GM23248 (cell line): ENCODE data around the gene HNRNPUL2. TPM values are rescaled to one million over a fixed set of nuclear protein-coding genes. Genes with fewer than 3 reads are reported as not detected.
A peak's percentile ranks its signal among the peaks of the same experiment; 100 is the strongest.

Experiments
- DNase-seq: peaks from one replicate; pipeline ENCODE4 v3.0.0-alpha.2; 2015
- H2AFZ ChIP-seq: fragments of 200-600 bp; sonication (generic); 2 replicates; pipeline ENCODE4 v1.6.1; 2016; ENCODE audit warnings: antibody characterized with exemption
- H3F3A ChIP-seq: fragments of 200-600 bp; sonication (generic); 2 replicates; pipeline ENCODE4 v1.6.1; 2016; ENCODE audit warnings: mild to moderate bottlenecking, antibody characterized with exemption, mixed run types; ENCODE audit not compliant: insufficient read depth
- H3K27ac ChIP-seq: fragments of 200-600 bp; sonication (generic); 2 replicates; pipeline ENCODE4 v1.5.1; 2016; ENCODE audit warnings: mild to moderate bottlenecking
- H3K27me3 ChIP-seq: fragments of 200-600 bp; sonication (generic); replicated peaks from 2 replicates; pipeline ENCODE4 v1.6.1; 2016; ENCODE audit warnings: mild to moderate bottlenecking; ENCODE audit not compliant: insufficient read depth
- H3K36me3 ChIP-seq: fragments of 200-600 bp; sonication (generic); 2 replicates; pipeline ENCODE4 v1.6.1; 2016; ENCODE audit warnings: low read depth, mild to moderate bottlenecking
- H3K4me1 ChIP-seq: fragments of 200-600 bp; sonication (generic); 2 replicates; pipeline ENCODE4 v1.6.1; 2016; ENCODE audit warnings: mild to moderate bottlenecking; ENCODE audit not compliant: insufficient read depth
- H3K4me2 ChIP-seq: fragments of 200-600 bp; sonication (generic); one replicate; pipeline ENCODE4 v1.6.1; 2016; ENCODE audit warnings: mild to moderate bottlenecking; ENCODE audit not compliant: unreplicated experiment
- H3K4me3 ChIP-seq: fragments of 200-600 bp; sonication (generic); 2 replicates; pipeline ENCODE4 v1.5.1; 2016; ENCODE audit warnings: mild to moderate bottlenecking
- H3K79me2 ChIP-seq: fragments of 200-600 bp; sonication (generic); 2 replicates; pipeline ENCODE4 v1.6.1; 2016; ENCODE audit warnings: mild to moderate bottlenecking; ENCODE audit not compliant: insufficient read depth
- H3K9ac ChIP-seq: fragments of 200-600 bp; sonication (generic); 2 replicates; pipeline ENCODE4 v1.6.1; 2016; ENCODE audit warnings: mild to moderate bottlenecking
- H3K9me2 ChIP-seq: fragments of 200-600 bp; sonication (generic); 2 replicates; pipeline ENCODE4 v1.6.1; 2016; ENCODE audit warnings: mixed run types, mild to moderate bottlenecking, moderate library complexity; ENCODE audit not compliant: insufficient read depth
- H3K9me3 ChIP-seq: fragments of 200-600 bp; sonication (generic); one replicate; pipeline ENCODE4 v1.6.1; 2017; ENCODE audit warnings: low read depth
- H4K20me1 ChIP-seq: fragments of 200-600 bp; sonication (generic); 2 replicates; pipeline ENCODE4 v1.6.0; 2016; ENCODE audit not compliant: insufficient read depth
- EZH2 ChIP-seq: fragments of 200-600 bp; sonication (generic); IDR thresholded peaks from 2 replicates; pipeline ENCODE4 v1.6.1; 2018; ENCODE audit warnings: antibody characterized with exemption, mild to moderate bottlenecking; ENCODE audit not compliant: insufficient read depth, poor library complexity, severe bottlenecking
- EZH2phosphoT487 ChIP-seq: fragments of 200-600 bp; sonication (generic); IDR thresholded peaks from 2 replicates; pipeline ENCODE4 v1.6.1; 2018; ENCODE audit warnings: antibody characterized with exemption, moderate library complexity, mild to moderate bottlenecking, low read depth; ENCODE audit not compliant: insufficient read depth
- WGBS, 2 experiments: methylation state at CpG; one replicate each; pipeline ENCODE4 v1.1.6; 2015 to 2017; ENCODE audit warnings: low lambda C conversion rate in 2 of 2, low coverage in 1 of 2; ENCODE audit errors: missing lambda C conversion rate in 2 of 2; 5-methylcytosine and 5-hydroxymethylcytosine counted together
- in situ Hi-C: fragments of 300-500 bp; cut with MboI; formaldehyde crosslinking; loops from 2 replicates; pipeline ENCODE4 v1.15.0; 2020
- polyA plus RNA-seq: library from polyadenylated mRNA; unstranded; fragments of >200 nt; fragmentation: Nextera tagmentation; extraction: Ambion mirVana; gene quantifications from 2 replicates; pipeline ENCODE4 v1.2.1, GENCODE V29; 2016
- total RNA-seq: library from RNA; depleted of rRNA; stranded (reverse); fragments of >200 nt; shearing (Covaris generic); gene quantifications from 2 replicates; pipeline ENCODE4 v1.2.3, GENCODE V29; 2014

The HNRNPUL2 gene
- total and polyA plus RNA-seq, 2 experiments from 2014 or later = 3.1 to 5.0 TPM

- no peaks in the 10 kb centered on the region for H4K20me1 ChIP-seq
- no peak for DNase-seq
- H3K9me3 ChIP-seq = no peaks in the 10 kb centered on the region
- 68 to 70% methylated on average over 2 of the region's 2 CpGs for WGBS, 2 experiments
- in situ Hi-C loops = no loop called here
- peaks cover 13% of the 10 kb centered on the region for H3K4me1 ChIP-seq
- H3K4me3 ChIP-seq = 0 out of 2 replicates have a peak overlapping the region, but pooled peaks have one; percentile 84
- TF ChIP-seq EZH2phosphoT487 (no peak), EZH2 (no peak)
- H3K27ac ChIP-seq = peak overlapping the region; percentile 72; the same call in 1 of the 2 replicates
- H3K27me3 ChIP-seq = no peaks in the 10 kb centered on the region
- H3K9ac ChIP-seq = peak overlapping the region; percentile 87
- H3K36me3 ChIP-seq = 0 out of 2 replicates have a peak, but pooled peaks cover 5% of the 10 kb centered on the region
- H2AFZ ChIP-seq = no peak overlapping the region
- H3K9me2 ChIP-seq = no peaks in the 10 kb centered on the region
- peaks cover 30% of the 10 kb centered on the region for H3F3A ChIP-seq
- peaks cover 60% of the 10 kb centered on the region for H3K79me2 ChIP-seq
- peak overlapping the region; percentile 90 for H3K4me2 ChIP-seq
Observed at GRCh38 chr11:62667460-62667859, 59.8 kb downstream of the HNRNPUL2 start.

- Histone ChIP-seq H3K4me3 (peak overlapping the region; percentile 84), H3K79me2 (peaks cover 59% of the 10 kb centered on the region), H3K4me2 (peak overlapping the region; percentile 90), H3K27me3 (no peaks in the 10 kb centered on the region), H3K9ac (peak overlapping the region; percentile 87), H4K20me1 (no peaks in the 10 kb centered on the region), H3K36me3 (0 out of 2 replicates have a peak, but pooled peaks cover 5% of the 10 kb centered on the region), H3K4me1 (peaks cover 12% of the 10 kb centered on the region), H2AFZ (no peak overlapping the region), H3K9me2 (no peaks in the 10 kb centered on the region), H3F3A (peaks cover 30% of the 10 kb centered on the region), H3K27ac (peak overlapping the region; percentile 72), H3K9me3 (no peaks in the 10 kb centered on the region)
- WGBS, 2 experiments = 17 to 18% methylated on average over 16 of the region's 16 CpGs
- TF ChIP-seq EZH2phosphoT487 (no peak), EZH2 (no peak)
- in situ Hi-C loops = no loop called here
- DNase-seq = peak; percentile 29
Observed at GRCh38 chr11:62666259-62666926, 60.9 kb downstream of the HNRNPUL2 start.

DNA sequence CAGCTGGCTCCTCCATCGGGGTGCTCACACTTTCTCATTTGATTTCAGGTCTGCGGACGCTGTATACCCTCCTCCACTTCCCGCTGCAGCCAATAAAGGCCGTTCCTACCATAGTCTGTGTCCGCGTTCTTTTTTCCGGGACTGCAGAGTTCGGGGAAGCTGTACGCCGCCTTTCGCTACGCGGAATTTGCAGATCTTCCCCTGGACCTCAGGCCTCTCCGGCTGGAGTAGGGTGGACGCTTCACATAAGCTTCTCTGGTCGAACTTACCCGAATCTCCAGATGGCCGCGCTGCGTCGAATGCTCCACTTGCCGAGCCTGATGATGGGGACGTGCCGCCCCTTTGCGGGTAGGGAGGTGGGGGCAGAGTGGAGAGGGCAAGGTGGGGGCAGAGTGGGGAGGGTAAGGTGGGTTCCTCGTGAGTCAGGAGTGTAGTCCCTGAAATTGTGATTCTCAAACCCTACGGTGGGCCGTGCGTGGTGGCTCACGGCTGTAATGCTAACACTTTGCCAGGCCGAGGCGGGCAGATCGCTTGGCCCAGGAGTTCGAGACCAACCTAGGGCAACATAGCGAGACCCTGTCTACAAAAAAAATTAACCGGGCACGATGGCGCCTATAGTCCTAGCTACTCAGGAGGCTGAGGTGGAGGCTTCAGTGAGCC is 61.5 kb downstream of the HNRNPUL2 start:
- Histone ChIP-seq H3K9ac (peak overlapping the region; percentile 87), H3K27ac (peak overlapping the region; percentile 72), H3K4me2 (peak overlapping the region; percentile 90), H3K79me2 (peaks cover 56% of the 10 kb centered on the region), H3F3A (peaks cover 30% of the 10 kb centered on the region), H2AFZ (no peak overlapping the region), H3K36me3 (0 out of 2 replicates have a peak, but pooled peaks cover 5% of the 10 kb centered on the region), H3K9me3 (no peaks in the 10 kb centered on the region), H3K27me3 (no peaks in the 10 kb centered on the region), H3K9me2 (no peaks in the 10 kb centered on the region), H4K20me1 (no peaks in the 10 kb centered on the region), H3K4me3 (peak overlapping the region; percentile 84), H3K4me1 (peaks cover 12% of the 10 kb centered on the region)
- in situ Hi-C loops = no loop called here
- TF ChIP-seq EZH2 (no peak), EZH2phosphoT487 (no peak)
- DNase-seq = peak; percentile 80
- WGBS, 2 experiments = 0 to 1% methylated on average over 32 to 39 of the region's 39 CpGs

- no peak for TF ChIP-seq EZH2phosphoT487
- no peak for TF ChIP-seq EZH2
- 1% methylated on average over 43 to 47 of the region's 47 CpGs for WGBS, 2 experiments
- in situ Hi-C loops = no loop called here
- H3K79me2 ChIP-seq = peaks cover 50% of the 10 kb centered on the region
- no peaks in the 10 kb centered on the region for H3K9me2 ChIP-seq
- peak; percentile 96 for DNase-seq
- peak within 1 kb of the TSS; percentile 90 for H3K4me2 ChIP-seq
- no peaks in the 10 kb centered on the region for H3K9me3 ChIP-seq
- peak within 1 kb of the TSS; percentile 84 for H2AFZ ChIP-seq
- peak within 1 kb of the TSS; percentile 72 for H3K27ac ChIP-seq
- H3K36me3 ChIP-seq = 0 out of 2 replicates have a peak, but pooled peaks cover 5% of the 10 kb centered on the region
- H3K9ac ChIP-seq = peak within 1 kb of the TSS; percentile 87
- no peaks in the 10 kb centered on the region for H3K27me3 ChIP-seq
- peak within 1 kb of the TSS; percentile 84 for H3K4me3 ChIP-seq
- peaks cover 12% of the 10 kb centered on the region for H3K4me1 ChIP-seq
- no peaks in the 10 kb centered on the region for H4K20me1 ChIP-seq
- peaks cover 26% of the 10 kb centered on the region for H3F3A ChIP-seq
Observed at GRCh38 chr11:62665075-62665598, 62.1 kb downstream of the HNRNPUL2 start, which contains the start of the genes C11orf98 and CSKMT. C11orf98 (minus strand) TSS chr11:62665210; CDS start chr11:62665169, 41 bp downstream. CSKMT (plus strand) TSS chr11:62665312; CDS start chr11:62665880, 568 bp downstream.
